HG03354 (cell line): Measurements from ENCODE around the gene UPK3B.
"Not testable (repeated sequence)": the region's sequence is repeated elsewhere in the genome, so short reads cannot be mapped to it uniquely, and the experiment has no call there.

Source experiments
- ATAC-seq: cut with Tn5 transposase; IDR thresholded peaks from one replicate; pipeline ENCODE4 v1.9.1; 2021; ENCODE audit warnings: mild to moderate bottlenecking; ENCODE audit not compliant: unreplicated experiment, poor library complexity, severe bottlenecking

The UPK3B gene

DNA sequence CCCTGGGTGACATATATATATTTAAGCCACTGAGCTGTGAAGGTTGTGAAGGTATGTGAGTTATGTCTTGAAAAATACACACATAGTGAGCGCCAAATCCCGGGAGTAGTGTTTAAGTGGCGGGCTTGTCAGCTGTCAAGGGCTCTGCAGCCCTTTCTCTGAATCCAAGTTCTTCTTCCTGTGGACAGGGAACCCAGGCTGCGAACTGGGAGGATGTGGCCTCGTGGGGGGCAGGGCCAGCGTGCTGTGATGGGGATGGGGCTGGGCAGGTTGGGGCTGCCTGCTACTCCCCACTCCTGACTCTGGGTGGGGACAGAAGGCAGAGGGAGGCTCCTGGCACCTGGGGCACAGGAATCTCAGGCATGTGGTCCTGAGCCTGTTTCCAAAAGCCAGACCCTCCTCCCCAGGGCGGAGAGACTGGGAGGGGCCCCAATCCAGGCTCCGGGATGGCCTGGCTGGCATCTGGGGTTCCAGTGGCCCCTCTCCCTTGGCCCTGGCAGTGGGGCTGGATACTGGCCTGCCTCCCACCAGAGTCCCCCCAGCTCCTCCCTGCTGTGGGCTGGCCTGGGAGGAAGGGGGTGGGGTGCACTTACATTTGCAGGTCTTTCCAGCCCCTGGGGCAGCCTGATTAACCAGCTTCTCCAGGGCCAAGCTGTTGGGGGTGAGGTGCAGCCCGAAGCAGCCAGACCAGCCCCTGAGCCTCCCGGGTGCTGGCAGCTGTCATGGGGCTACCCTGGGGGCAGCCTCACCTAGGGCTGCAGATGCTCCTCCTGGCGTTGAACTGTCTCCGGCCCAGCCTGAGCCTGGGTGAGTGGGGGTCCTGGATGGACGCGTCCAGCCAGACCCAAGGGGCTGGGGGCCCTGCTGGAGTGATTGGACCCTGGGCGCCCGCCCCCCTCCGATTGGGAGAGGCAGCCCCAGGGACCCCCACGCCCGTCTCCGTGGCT lies at the start of gene UPK3B:
Gene UPK3B (plus strand): TSS at position 622 of the 947 bp plus-strand sequence. CDS start 101 bp downstream, at position 723.
- no peak for ATAC-seq

DNA sequence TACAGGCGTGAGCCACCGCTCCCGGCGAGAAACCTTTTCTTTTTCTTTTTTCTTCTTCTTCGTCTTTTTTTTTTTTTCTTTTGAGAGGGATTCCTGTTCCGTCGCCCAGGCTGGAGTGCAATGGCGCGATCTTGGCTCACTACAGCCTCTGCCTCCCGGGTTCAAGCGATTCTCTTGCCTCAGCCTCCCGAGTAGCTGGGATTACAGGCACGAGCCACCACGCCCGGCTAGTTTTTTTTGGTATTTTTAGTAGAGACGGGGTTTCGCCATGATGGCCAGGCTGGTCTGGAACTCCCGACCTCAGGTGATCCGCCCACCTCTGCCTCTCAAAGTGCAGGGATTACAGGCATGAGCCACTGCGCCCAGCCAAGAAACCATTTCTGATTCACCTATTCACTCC lies 49.6 kb upstream of the UPK3B start:
- not testable (repeated sequence) for ATAC-seq

DNA sequence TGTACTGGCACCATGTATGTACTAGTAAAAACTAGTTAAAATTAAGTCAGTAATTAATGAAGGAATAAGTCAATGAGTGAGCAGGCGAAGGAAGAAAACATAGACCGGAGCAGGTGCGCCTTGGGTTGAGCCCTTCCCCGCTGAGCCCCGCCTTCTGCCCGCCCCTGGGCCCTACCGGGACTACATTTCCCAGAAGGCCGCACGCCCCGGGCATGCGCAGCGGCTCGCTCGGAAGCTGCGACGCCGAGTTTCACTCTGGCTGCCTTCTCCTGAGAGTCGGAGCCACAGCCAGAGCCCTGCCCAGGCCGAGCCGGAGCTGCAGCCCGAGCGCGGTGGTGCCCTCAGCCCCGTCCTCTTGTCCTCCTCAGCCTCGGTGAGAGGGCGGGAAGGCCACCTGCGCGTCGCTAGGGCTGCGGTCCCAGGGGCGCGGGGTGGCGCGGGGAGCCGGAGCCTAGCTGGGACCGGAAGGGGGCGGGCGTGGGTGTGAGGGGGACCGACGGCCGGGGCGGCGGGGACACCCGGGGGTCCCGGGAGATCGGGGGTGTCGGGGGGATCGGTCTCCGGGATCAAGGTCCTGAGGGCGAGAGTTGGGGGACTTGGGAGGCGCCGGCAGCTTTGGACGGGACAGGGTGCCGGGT lies 48.8 kb upstream of the UPK3B start, which contains the start of gene DTX2:
Gene DTX2 (plus strand): TSS at position 246 of the 638 bp plus-strand sequence. CDS start 18,801 bp downstream, outside the sequence.
- ATAC-seq, result peak; percentile 99

DNA sequence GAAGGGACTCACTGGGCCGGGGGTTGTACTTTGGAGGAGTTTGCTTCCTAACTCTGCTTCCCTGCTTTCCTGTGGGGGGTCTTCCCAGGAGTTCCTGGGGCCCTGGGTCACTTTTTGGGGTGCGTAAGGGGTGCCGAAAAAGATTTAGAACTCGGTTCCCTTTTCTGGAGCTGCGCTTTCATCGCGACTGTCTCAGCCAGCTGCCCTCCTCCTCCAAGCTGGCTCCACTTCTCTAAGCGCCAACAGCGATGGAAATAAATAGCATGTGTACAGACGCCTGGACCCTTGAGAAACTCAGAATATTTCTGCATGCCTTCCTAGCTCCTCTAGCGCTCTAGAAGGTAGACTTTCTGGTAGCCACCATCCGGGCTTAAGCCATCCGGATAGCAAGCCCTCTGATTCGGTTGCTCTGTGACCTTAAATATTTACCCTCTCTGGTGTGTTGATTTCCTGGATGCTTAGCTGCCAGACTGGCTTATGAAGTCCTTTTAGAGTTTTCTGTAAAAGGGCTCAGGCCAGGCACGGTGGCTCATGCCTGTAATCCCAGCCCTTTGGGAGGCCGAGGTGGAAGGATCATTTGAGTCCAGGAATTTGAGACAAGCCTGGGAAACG lies 48.0 kb upstream of the UPK3B start:
- ATAC-seq, result peak; percentile 9

DNA sequence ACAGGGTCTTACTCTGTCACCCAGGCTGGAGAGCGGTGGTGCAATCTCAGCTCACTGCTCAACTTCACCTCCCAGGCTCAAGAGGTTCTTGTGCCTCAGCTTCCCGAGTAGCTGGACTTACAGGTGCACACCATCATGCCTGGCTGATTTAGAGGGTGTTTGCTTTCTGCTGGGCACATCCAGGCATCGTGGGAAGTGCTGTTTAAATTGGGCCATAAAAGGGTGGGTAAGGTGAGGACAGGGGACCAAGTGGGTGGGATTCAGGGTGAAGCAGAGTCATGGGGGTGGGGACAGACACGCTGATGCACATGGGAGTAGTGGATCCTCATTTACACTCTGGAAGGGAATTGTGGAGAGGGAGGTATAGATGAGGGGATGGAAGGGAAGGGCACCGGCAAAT lies 45.4 kb upstream of the UPK3B start:
- ATAC-seq, result not testable (repeated sequence)

DNA sequence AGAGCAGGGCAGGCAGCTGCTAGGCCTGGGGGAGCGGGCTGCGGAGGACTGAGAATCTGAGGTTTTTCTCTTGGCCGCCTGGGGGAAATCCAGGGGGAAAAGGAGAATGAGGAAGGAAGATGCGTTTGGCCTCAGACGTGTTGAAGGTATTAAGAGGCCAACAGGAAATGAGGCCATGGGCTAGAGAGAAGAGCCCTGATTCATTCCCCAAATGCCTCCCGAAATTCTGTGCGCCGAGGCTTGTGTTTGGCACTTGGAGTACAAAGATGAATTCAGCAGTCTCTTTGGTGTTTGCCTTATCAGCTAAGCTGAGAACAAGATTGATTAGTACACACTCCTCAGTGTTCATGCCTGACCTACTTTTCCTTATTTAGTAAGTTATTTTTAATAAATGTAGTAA lies 44.4 kb upstream of the UPK3B start:
- not testable (repeated sequence) for ATAC-seq

DNA sequence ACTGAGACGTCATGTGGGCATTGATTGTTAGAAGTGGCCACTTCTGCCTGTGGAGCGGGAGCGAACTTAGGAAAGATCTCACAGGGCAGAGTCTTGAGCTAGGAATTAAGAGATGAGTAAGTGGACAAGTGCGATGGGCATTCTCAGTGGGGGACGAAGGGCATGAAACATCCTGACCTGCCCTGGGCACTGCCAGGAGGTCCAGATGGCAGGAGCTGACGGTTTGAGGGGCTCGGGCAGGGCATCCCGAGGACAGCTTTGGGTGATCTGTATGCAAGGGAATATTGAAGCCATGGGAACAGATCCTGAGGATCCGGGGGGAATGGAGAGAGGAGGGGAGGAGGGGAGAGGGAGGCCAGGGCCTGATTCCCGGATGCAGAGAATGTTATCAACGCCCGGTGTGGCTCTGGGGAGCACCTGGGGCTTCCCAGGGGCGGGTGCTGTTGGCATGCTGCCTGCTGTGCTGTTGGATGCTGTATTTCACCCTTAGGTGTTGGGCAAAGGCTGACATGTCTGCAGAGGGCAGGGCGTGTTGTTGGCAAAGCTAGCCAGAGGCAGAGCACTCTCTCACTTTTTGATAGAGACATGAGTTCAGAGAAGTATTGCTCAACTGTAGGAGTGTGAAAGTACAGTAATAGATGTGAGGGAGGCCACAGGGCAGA lies 42.5 kb upstream of the UPK3B start:
- not testable (repeated sequence) for ATAC-seq

DNA sequence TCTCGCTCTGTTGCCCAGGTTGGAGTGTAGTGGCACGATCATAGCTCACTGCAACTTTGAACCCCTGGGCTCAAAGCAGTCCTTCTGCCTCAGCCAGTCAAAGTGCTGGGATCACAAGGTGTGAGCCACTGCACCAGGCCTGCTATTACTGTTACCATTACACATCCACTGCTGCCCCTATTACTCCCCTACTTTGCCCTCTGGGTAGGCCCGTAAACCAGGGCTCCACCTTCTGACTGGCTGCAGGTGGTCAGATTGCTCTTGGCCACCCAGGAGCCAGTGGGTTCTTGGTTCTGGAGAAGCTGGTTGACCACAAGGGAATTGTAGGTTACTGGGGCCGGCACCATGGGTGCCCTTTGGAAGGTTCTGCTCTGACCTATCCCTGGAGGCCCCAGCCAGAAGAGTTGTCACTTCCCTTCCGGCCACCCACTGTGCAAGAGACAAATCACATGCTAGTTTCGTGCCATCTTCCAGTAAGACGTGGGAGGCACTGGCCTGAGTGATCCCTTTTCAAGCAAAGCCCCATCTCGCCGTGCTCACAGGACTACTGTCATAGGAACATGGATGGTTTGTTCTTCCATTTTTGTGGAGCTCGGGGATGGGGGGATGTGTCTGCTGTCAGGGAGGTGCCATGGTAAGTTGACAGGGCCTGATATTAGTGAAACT lies 38.7 kb upstream of the UPK3B start:
- not testable (repeated sequence) for ATAC-seq

DNA sequence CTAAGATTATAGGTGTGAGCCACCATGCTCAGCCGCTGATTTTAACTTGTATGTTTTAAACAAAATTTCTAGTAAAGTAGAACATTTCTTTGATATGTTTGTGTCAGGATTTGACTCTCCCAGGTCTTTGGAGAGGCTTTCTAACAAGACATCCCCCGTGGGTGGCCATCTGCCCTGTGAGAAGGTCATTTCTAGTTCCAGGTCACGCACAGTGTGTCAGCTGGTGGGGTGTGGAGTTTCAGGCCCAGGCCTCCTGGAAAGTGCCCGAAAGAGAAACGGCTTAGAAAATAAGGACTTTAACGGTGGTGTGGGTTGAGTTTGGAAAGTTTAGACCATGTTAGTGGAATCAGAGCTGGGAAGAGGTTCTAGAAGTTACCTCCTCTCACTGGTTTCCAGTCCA lies 37.3 kb upstream of the UPK3B start:
- ATAC-seq, result not testable (repeated sequence)

DNA sequence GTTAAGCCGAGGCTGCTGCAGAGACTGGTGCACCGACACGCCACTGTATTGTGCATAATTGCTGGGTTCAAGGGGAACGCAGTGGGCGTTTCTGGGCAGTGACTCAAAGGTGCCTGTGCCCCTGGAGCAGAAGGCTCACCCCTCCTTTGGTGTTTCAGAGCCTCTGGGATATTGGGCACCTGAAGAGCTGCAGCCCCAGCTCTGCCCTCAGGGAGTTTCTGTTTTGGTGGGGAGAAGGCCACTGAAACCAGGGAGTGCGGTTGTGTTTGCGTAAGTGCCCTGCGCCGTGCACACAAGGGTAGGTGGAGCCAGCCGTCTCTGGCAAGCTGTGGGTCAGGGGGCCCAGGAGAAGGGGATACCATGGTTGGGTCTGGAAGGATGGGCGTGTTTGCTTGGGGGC lies 34.1 kb upstream of the UPK3B start:
- not testable (repeated sequence) for ATAC-seq

DNA sequence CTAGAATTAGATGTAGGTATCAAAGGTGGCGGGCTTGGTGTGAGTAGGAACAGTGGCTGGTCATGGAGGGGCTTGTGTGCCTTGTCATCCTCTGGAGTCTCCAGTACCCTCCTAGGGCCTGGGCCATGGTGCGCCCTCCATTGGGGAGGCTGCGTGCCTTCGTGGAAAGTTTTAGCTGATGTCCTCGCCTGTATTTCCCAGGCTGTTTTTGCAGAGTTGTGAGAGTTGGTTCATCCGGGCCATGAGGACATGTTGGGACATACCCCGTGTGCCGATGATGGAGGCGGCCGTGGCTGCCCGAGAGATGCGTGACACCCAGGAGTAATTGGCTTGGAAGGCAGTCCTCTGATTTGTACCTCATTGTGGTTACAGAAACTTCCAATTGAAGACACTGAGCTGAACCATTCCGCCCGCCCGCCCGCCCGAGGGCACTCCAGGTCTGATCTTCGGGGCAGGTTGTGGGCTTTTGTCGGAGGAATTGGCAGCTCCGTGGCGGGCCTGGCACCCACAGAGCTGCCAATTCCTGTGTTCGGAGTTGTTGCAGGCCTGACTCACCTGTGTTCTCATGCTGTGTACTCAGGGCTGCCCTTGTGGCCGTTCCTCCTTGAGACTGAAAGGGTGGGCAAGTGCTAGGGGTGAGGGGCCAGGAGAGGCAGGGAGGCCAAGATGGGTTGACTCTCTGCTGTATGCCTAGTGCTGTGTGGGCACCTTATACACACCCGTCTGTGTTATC lies 33.4 kb upstream of the UPK3B start:
- ATAC-seq, result not testable (repeated sequence)

DNA sequence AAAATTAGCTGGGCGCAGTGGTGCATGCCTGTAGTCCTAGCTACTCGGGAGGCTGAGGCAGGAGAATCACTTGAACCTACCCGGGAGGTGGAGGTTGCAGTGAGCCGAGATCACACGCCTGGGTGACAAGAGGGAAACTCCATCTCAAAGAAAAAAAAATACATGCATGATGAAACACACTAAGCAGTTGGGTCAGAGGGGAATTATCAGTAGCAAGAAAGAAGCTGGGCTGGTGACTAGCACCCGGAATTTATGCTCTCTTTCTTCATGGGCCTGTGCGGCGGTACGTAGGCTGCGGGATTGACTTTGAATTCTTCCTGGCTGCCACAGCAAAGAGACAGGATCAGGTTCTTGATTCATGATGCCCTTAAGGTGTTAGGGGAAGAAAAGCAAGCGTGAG lies 30.7 kb upstream of the UPK3B start:
- ATAC-seq, result not testable (repeated sequence)

DNA sequence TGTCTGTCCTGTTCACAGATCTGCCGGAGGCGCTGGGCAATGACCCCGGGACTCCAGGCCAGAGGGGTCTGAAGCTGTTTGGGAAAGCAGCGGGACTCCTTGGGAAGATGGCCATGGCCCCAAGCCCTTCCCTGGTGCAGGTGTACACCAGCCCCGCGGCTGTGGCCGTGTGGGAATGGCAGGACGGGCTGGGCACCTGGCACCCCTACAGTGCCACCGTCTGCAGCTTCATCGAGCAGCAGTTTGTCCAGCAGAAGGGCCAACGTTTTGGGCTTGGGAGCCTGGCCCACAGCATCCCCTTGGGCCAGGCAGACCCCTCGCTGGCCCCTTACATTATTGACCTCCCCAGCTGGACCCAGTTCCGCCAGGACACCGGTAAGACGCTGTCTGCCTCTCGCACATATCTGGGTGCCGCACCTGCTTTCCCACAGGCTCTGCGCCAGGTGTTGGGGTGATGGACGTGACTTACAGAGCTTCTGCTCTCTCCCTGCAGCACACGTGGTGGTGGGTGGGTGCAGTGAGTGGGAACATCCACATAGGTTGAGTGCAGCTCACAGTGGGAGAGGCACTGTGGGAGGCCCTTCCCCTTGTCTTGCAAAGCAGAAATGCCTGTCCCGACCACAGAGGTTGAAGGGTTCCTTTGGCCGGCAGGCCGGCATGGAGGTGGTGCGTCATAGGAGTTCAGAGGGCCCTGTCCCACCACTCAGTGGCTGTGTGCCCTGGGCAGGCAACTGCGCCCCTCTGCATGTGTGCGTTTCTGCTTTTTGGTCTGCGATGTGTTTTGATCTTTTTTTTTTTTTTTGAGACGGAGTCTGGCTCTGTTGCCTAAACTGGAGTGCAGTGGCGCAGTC lies 29.7 kb upstream of the UPK3B start:
- not testable (repeated sequence) for ATAC-seq

DNA sequence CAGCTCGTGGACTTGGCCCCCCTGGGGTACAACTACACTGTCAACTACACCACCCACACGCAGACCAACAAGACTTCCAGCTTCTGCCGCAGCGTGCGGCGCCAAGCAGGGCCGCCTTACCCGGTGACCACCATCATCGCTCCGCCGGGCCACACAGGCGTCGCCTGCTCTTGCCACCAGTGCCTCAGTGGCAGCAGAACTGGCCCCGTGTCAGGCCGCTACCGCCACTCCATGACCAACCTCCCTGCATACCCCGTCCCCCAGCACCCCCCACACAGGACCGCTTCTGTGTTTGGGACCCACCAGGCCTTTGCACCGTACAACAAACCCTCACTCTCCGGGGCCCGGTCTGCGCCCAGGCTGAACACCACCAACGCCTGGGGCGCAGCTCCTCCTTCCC lies 27.7 kb upstream of the UPK3B start:
- ATAC-seq, result not testable (repeated sequence)

DNA sequence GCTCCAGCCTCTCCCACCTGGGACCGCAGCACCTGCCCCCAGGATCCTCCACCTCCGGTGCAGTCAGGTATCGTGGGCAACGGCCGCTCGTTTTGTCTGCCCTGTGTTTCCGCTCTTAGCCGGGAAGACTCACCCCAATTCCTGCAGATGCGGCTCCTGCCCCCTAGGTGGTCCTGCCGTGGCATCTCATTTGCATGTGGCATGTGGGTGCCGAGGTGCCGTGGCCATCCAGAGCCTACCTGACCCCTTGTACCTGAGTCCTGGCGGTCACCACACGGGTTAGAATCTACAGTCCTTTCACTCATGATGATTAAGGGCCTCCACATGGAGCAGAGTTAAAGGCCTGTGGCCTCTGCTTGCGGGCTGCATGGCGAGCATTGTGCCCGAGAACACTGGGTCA lies 27.3 kb upstream of the UPK3B start:
- ATAC-seq, result not testable (repeated sequence)

DNA sequence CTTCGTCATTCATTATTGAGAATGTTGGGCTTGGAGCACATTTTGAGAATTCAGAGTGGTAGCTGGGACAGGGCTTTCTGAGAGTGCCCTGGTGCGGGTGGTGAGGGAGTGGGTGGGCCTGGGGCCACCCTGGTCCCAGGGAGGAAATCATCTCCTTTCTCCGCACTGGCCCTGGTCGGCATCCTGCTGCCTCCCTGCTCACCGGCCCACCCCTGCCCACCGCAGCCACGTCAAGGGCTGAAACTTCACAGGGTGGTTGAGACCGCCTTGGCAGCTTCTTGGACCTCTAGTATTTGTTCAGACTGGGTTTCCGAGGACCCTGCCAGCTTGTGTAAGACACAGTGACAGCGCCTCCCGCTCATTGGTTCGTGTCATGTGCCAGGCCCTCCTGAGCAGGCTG lies 25.9 kb upstream of the UPK3B start:
- ATAC-seq, result not testable (repeated sequence)

DNA sequence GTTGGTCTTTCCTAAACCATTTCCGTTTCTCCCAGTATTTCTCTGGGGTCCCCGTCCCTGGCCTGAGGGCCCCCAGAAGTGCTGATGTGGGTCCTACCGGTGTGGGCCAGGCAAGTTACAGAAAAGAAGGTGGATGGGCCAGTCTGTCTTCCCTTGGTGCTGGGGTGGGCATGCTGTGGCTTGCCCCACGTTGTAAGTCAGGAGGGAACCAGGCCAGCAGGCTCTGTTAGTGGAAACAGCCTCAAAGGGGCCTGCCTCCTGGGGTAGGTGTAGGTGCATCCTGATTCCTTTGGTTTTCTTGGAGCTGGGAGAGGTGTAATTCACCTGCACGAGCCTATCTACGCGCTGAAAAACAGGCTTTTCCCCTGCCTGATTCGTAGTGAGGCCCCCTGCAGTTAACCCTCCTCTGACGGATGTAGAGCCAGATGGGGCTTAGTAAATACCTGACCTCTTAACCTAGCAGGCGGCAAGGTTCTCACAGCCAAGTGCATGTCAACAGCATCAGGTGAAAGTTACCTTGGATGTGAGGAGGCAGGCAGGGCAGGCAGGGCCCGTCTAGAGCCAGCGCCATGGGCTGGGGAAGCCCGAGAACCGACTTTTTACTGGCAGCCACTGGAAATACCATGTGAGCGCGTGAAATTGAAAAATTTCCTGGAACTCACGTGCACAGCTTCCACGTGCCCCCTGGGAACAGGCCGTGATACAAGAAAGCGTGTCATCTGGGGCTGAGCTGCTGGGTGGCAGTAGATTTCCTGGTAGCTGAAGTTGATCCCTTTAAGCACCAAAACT lies 24.3 kb upstream of the UPK3B start:
- ATAC-seq, result peak; percentile 23
